ENCODE results near the gene NLRP7. TPM values are rescaled to one million over a fixed set of nuclear protein-coding genes. Genes with fewer than 3 reads are reported as not detected.
A peak's percentile ranks its signal among the peaks of the same experiment; 100 is the strongest.
"Not testable (repeated sequence)": the region's sequence is repeated elsewhere in the genome, so short reads cannot be mapped to it uniquely, and the experiment has no call there.

NLRP7 gene
- total and polyA plus RNA-seq, 2 donors (not counting 1 experiment from before 2014, with no cell fraction given), result 0.07 to 0.13 TPM

DNA sequence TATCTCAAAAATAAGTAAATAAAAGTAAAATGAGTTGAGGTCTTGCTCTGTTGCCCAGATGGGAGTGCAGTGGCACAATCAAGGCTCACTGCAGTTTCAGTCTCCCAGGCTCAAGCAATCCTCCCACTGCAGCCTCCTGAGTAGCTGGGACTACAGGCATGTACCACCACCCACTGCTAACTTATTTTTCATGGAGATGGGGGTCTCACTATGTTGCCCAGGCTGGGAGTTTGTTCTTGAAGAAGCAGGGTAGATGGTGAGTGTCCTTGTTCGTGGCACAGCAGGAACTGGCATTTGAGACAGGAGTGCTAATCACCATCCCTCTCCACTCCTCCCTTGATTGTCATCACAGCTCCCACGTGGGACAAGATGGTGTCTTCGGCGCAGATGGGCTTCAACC, 22.3 kb upstream of the NLRP7 start:
- Mint-ChIP-seq H3K9me3 (ENCODE audit: insufficient read depth) (no peaks in the 10 kb centered on the region), H3K4me1 (peaks cover 6% of the 10 kb centered on the region), H3K27ac (no peak overlapping the region), H3K4me3 (no peak overlapping the region), H3K27me3 (no peaks in the 10 kb centered on the region)
- Histone ChIP-seq H3K79me2 (ENCODE audit: control insufficient read depth, insufficient read depth, low read length) (no peaks in the 10 kb centered on the region), H3K27ac (ENCODE audit: low read length in 2 of 2) (no peak overlapping the region), H3K4me1 (ENCODE audit: control insufficient read depth in 2 of 2, insufficient read depth in 2 of 2, low read length in 2 of 2) (peaks cover 0 to 5% of the 10 kb centered on the region in 2 donors), H3K36me3 (replicated peaks in 1 of 2; ENCODE audit: control extremely low read depth in 1 of 2, control insufficient read depth in 1 of 2, extremely low read depth in 1 of 2, insufficient read depth in 2 of 2, low read length in 1 of 2) (no peaks in the 10 kb centered on the region), H2AFZ (ENCODE audit: insufficient read depth, low read depth, low read length, poor library complexity, severe bottlenecking) (no peak overlapping the region), H3K9ac (ENCODE audit: low read length) (no peak overlapping the region), H3K27me3 (replicated peaks in 1 of 4; ENCODE audit: control extremely low read depth in 1 of 4, control insufficient read depth in 3 of 4, insufficient read depth in 4 of 4, low read length in 3 of 4) (no peaks in the 10 kb centered on the region), H3K4me2 (replicated peaks; ENCODE audit: low read depth, low read length, poor library complexity, severe bottlenecking) (no peak overlapping the region), H4K20me1 (ENCODE audit: control insufficient read depth, insufficient read depth, low read length, poor library complexity, severe bottlenecking) (no peaks in the 10 kb centered on the region), H3K4me3 (ENCODE audit: control extremely low read depth in 1 of 5, extremely low read depth in 1 of 5, insufficient read depth in 1 of 5, low read depth in 2 of 5, low read length in 4 of 5) (no peak overlapping the region), H3K9me3 (ENCODE audit: control extremely low read depth in 1 of 3, control insufficient read depth in 2 of 3, insufficient read depth in 1 of 3, low read length in 2 of 3) (peaks cover 0 to 29% (median 0%) of the 10 kb centered on the region in 3 donors)
- CTCF ChIA-PET, result no interaction called here
- ATAC-seq (ENCODE audit: low read depth), result no peak
- intact Hi-C loops (cut with micrococcal nuclease), result no loop called here
- POLR2A ChIA-PET, result no interaction called here
- TF ChIP-seq EZH2 (IDR thresholded peaks at IDR 0.05; ENCODE audit: borderline replicate concordance, insufficient read depth, low read depth, low read length, poor library complexity, severe bottlenecking), result no peak
- TF ChIP-seq, protein P1, sequence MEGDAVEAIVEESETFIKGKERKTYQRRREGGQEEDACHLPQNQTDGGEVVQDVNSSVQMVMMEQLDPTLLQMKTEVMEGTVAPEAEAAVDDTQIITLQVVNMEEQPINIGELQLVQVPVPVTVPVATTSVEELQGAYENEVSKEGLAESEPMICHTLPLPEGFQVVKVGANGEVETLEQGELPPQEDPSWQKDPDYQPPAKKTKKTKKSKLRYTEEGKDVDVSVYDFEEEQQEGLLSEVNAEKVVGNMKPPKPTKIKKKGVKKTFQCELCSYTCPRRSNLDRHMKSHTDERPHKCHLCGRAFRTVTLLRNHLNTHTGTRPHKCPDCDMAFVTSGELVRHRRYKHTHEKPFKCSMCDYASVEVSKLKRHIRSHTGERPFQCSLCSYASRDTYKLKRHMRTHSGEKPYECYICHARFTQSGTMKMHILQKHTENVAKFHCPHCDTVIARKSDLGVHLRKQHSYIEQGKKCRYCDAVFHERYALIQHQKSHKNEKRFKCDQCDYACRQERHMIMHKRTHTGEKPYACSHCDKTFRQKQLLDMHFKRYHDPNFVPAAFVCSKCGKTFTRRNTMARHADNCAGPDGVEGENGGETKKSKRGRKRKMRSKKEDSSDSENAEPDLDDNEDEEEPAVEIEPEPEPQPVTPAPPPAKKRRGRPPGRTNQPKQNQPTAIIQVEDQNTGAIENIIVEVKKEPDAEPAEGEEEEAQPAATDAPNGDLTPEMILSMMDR (IDR thresholded peaks at IDR 0.05), result no peak
- DNase-seq, result no peak
- WGBS (ENCODE audit: insufficient coverage), result 96% methylated on average over 3 of the region's 4 CpGs

- H3K27me3 ChIP-seq (replicated peaks in 1 of 4; ENCODE audit: control extremely low read depth in 1 of 4, control insufficient read depth in 3 of 4, insufficient read depth in 4 of 4, low read length in 3 of 4), result no peaks in the 10 kb centered on the region
- no peaks in the 10 kb centered on the region for H3K36me3 ChIP-seq (replicated peaks in 1 of 2; ENCODE audit: control extremely low read depth in 1 of 2, control insufficient read depth in 1 of 2, extremely low read depth in 1 of 2, insufficient read depth in 2 of 2, low read length in 1 of 2)
- no peak overlapping the region for H3K9ac ChIP-seq (ENCODE audit: low read length)
- H3K4me1 Mint-ChIP-seq, result peaks cover 3% of the 10 kb centered on the region
- no peaks in the 10 kb centered on the region for H3K9me3 Mint-ChIP-seq (ENCODE audit: insufficient read depth)
- DNase-seq (no peak), ATAC-seq (ENCODE audit: low read depth) (no peak)
- H3K4me3 Mint-ChIP-seq, result peak overlapping the region; percentile 17
- no peaks in the 10 kb centered on the region for H4K20me1 ChIP-seq (ENCODE audit: control insufficient read depth, insufficient read depth, low read length, poor library complexity, severe bottlenecking)
- TF ChIP-seq EZH2 (IDR thresholded peaks at IDR 0.05; ENCODE audit: borderline replicate concordance, insufficient read depth, low read depth, low read length, poor library complexity, severe bottlenecking), result no peak
- TF ChIP-seq, protein P1 (IDR thresholded peaks at IDR 0.05), result no peak
- no peak overlapping the region for H2AFZ ChIP-seq (ENCODE audit: insufficient read depth, low read depth, low read length, poor library complexity, severe bottlenecking)
- H3K4me3 ChIP-seq (ENCODE audit: control extremely low read depth in 1 of 5, extremely low read depth in 1 of 5, insufficient read depth in 1 of 5, low read depth in 2 of 5, low read length in 4 of 5), result no peak overlapping the region
- CTCF ChIA-PET, result interaction anchor here (0.6 kb wide), 2 partner anchors 193 to 310 kb away, joined by 3 to 4 read pairs; no protein-coding TSS in a partner anchor
- peaks cover 0 to 36% (median 0%) of the 10 kb centered on the region in 3 donors for H3K9me3 ChIP-seq (ENCODE audit: control extremely low read depth in 1 of 3, control insufficient read depth in 2 of 3, insufficient read depth in 1 of 3, low read length in 2 of 3)
- H3K27ac Mint-ChIP-seq, result no peak overlapping the region
- WGBS (ENCODE audit: insufficient coverage), result no CpG with 5 or more reads among the region's 3 CpGs
- POLR2A ChIA-PET, result interaction anchor here (0.7 kb wide), 1 partner anchor 360 kb away, joined by 5 read pairs; no protein-coding TSS in a partner anchor
- no peak overlapping the region for H3K4me2 ChIP-seq (replicated peaks; ENCODE audit: low read depth, low read length, poor library complexity, severe bottlenecking)
- no peaks in the 10 kb centered on the region for H3K79me2 ChIP-seq (ENCODE audit: control insufficient read depth, insufficient read depth, low read length)
- H3K27ac ChIP-seq (ENCODE audit: low read length in 2 of 2), result no peak overlapping the region
- H3K27me3 Mint-ChIP-seq, result no peaks in the 10 kb centered on the region
- intact Hi-C loops (cut with micrococcal nuclease), result no loop called here
- no peaks in the 10 kb centered on the region for H3K4me1 ChIP-seq (ENCODE audit: control insufficient read depth in 2 of 2, insufficient read depth in 2 of 2, low read length in 2 of 2)
Observed at GRCh38 chr19:54967611-54968010, 20.3 kb upstream of the NLRP7 start.

DNA sequence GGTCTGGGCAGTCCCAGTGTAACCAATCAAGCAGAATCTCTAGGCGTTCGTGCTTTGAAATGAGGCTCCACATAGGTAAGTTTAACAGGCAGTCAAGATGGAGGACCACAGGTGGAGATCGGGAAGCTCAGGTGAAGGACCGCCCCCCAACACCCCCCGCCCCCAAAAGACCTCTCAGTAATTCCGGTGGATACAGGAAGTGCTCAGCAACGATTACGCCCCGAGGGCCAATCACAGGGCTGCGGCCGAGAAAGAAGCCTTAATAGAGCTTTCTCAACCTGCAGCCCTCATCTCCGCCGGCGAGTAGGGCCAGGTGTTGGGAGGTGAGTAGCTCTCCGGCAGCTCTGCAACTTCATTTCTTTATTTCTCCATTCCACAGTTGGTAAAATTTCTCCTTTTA, 17.7 kb upstream of the NLRP7 start:
- H3K27me3 Mint-ChIP-seq; H3K9ac ChIP-seq (ENCODE audit: low read length); intact Hi-C loops (cut with micrococcal nuclease); H3K79me2 ChIP-seq (ENCODE audit: control insufficient read depth, insufficient read depth, low read length); H3K9me3 Mint-ChIP-seq (ENCODE audit: insufficient read depth); H3K27ac Mint-ChIP-seq; H3K27me3 ChIP-seq (replicated peaks in 1 of 4; ENCODE audit: control extremely low read depth in 1 of 4, control insufficient read depth in 3 of 4, insufficient read depth in 4 of 4, low read length in 3 of 4); H3K27ac ChIP-seq (ENCODE audit: low read length in 2 of 2); H3K4me3 Mint-ChIP-seq; H4K20me1 ChIP-seq (ENCODE audit: control insufficient read depth, insufficient read depth, low read length, poor library complexity, severe bottlenecking); H3K4me1 ChIP-seq (ENCODE audit: control insufficient read depth in 2 of 2, insufficient read depth in 2 of 2, low read length in 2 of 2); H2AFZ ChIP-seq (ENCODE audit: insufficient read depth, low read depth, low read length, poor library complexity, severe bottlenecking); DNase-seq; H3K4me3 ChIP-seq (ENCODE audit: control extremely low read depth in 1 of 5, extremely low read depth in 1 of 5, insufficient read depth in 1 of 5, low read depth in 2 of 5, low read length in 4 of 5); POLR2A ChIA-PET; H3K4me1 Mint-ChIP-seq; CTCF ChIA-PET; H3K36me3 ChIP-seq (replicated peaks in 1 of 2; ENCODE audit: control extremely low read depth in 1 of 2, control insufficient read depth in 1 of 2, extremely low read depth in 1 of 2, insufficient read depth in 2 of 2, low read length in 1 of 2); H3K4me2 ChIP-seq (replicated peaks; ENCODE audit: low read depth, low read length, poor library complexity, severe bottlenecking): not testable (repeated sequence)
- WGBS (ENCODE audit: insufficient coverage), result no CpG with 5 or more reads among the region's 15 CpGs
- peaks cover 0 to 39% (median 2%) of the 10 kb centered on the region in 3 donors for H3K9me3 ChIP-seq (ENCODE audit: control extremely low read depth in 1 of 3, control insufficient read depth in 2 of 3, insufficient read depth in 1 of 3, low read length in 2 of 3)
- peak; percentile 46 for ATAC-seq (ENCODE audit: low read depth)
